BE2C (cell line): ENCODE measurements around the gene FAM53B.

Experiments
- DNase-seq: peaks from one replicate; pipeline ENCODE4 v3.0.0-alpha.2; 2020
- H3K27me3 ChIP-seq: fragments of 250-450 bp; sonication (Bioruptor Pico); 2 replicates; pipeline ENCODE4 v1.5.1; 2020; ENCODE audit warnings: mild to moderate bottlenecking
- H3K36me3 ChIP-seq: fragments of 250-450 bp; sonication (Bioruptor Pico); 2 replicates; pipeline ENCODE4 v1.5.1; 2020; ENCODE audit warnings: mild to moderate bottlenecking
- H3K4me1 ChIP-seq: fragments of 250-450 bp; sonication (Bioruptor Pico); 2 replicates; pipeline ENCODE4 v1.5.1; 2020
- H3K4me3 ChIP-seq: 2 replicates; pipeline ENCODE4 v1.5.1; 2011; ENCODE audit warnings: low read depth, low read length
- H3K9me3 ChIP-seq: fragments of 250-450 bp; sonication (Bioruptor Pico); 2 replicates; pipeline ENCODE4 v1.5.1; 2020
- CTCF ChIP-seq: IDR thresholded peaks from 2 replicates; pipeline ENCODE4 v1.5.1; 2012; ENCODE audit warnings: mild to moderate bottlenecking, low read depth, low read length

FAM53B gene

DNA sequence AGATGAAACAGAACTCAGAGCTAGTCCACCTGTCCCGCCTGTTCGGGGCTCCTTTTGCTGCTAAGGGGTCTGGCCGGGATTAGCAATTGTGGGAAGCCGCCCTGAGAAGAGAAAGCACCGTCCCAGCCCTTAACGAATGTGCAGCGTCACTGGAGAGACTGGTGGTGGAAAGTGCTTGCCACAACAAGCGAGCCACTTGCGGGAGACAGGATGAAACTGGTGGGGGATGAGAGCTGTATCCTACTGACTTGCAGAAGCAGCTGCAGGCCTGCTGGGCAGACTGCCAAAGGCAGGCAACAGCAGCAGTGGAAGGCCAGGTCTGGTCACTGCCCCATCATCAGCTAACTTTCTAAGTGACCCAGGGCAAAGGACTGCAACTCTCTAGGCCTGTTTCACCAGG, 95.4 kb downstream of the FAM53B start:
- TF ChIP-seq CTCF = no peak
- no peaks in the 10 kb centered on the region for H3K36me3 ChIP-seq

DNA sequence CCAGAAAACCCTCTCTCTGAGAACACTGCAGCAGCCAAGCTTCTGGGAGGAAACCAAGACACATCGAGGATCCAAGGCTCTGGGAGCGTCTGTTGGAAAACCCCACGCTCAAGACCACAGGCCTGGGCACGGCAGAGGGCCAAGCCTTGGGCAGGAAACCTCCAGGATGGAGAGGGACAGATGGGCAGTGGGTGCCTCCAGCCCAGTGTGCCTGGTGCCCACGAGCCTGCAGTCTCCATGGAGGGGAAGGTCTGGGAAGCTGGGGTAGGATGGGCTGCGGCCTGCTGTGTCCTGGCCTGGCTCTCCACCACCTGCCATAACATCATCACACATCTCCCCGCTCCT, 96.1 kb downstream of the FAM53B start:
- TF ChIP-seq CTCF = no peak
- H3K4me1 ChIP-seq = peaks cover 46% of the 10 kb centered on the region
- no peaks in the 10 kb centered on the region for H3K9me3 ChIP-seq
- no peaks in the 10 kb centered on the region for H3K27me3 ChIP-seq
- H3K4me3 ChIP-seq = no peak overlapping the region
- no peaks in the 10 kb centered on the region for H3K36me3 ChIP-seq
- no peak for DNase-seq

More for the DNA sequence above, 95.4 kb downstream of the FAM53B start:
- Histone ChIP-seq H3K4me3 (no peak overlapping the region), H3K27me3 (no peaks in the 10 kb centered on the region), H3K9me3 (no peaks in the 10 kb centered on the region), H3K4me1 (peaks cover 51% of the 10 kb centered on the region)
- DNase-seq = peak; percentile 93

DNA sequence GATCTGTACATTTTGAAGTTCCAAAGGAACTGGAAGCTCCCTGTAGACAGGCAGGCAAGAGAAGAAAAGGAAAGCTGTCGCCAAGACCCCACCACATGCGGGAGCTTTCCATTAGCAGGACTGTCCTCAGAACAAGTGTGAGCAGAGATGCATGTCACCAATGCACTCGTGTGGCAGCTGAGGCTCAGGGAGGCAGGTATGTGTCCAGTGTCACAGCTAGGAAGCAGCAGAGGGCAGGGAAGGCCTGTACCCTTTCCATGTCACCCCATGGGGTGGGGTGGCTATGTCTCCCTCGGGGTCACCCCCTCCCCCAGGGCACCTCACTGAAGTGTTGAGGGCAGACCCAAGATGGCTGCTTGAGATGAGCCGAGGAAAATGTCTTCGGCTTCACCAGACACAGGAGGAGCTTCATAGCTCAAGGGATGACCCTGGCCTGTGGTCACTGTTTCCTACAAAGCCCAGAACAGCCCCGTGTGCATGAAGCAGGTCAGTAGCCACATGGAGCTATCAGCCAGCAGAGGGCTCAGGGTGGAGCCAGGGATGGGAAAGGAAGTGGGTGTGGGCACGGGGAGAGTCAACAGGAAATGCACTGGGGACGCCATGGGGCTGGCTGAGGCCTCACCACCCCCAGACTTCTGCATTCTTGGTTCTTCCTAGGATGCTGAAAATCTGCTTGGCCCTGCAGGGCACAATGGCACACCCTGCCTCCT, 96.6 kb downstream of the FAM53B start:
- Histone ChIP-seq H3K4me3 (no peak overlapping the region), H3K4me1 (peaks cover 46% of the 10 kb centered on the region), H3K27me3 (no peaks in the 10 kb centered on the region), H3K9me3 (no peaks in the 10 kb centered on the region), H3K36me3 (no peaks in the 10 kb centered on the region)
- DNase-seq = peak; percentile 41
- peak; percentile 27 for TF ChIP-seq CTCF

- H3K4me1 ChIP-seq = peaks cover 50% of the 10 kb centered on the region
These were observed 97.5 kb downstream of the FAM53B start for GRCh38 chr10:124646483-124647352.

DNA sequence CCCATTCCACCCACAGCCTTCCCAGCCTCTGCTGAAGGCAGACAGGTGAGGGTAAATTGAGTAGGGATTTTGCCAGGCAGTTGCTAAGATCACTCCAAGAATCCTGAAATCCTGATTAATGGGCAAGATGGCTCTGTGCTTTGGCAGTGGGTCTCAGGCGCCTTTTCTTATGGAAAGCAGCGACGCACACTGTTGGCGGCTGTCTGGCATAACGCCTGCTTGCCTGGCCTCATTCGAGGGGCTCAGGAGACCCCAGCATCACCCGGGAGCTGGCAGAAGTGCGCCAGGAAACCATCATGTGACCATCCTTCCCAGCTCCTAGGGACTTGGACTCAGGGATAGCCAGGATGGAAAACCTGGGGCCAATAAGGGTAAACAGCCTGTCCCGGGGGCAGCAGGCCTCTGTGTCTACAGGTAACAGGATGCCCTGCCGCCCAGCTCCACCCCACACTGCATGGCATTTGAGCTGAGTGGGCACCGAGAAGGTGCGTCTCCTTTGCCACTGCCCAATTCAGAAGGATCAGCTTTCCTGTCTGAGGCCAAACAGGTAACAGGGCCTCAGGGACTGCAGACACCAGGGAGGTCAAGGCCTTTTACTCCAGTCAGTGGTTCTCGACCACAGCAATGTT, 98.6 kb downstream of the FAM53B start:
- H3K4me3 ChIP-seq = no peak overlapping the region
- no peak for TF ChIP-seq CTCF
- H3K9me3 ChIP-seq = no peaks in the 10 kb centered on the region
- H3K27me3 ChIP-seq = no peaks in the 10 kb centered on the region
- H3K4me1 ChIP-seq = peaks cover 59% of the 10 kb centered on the region
- DNase-seq = no peak
- H3K36me3 ChIP-seq = no peaks in the 10 kb centered on the region

More at GRCh38 chr10:124646483-124647352, 97.5 kb downstream of the FAM53B start:
- DNase-seq = peak; percentile 81
- H3K9me3 ChIP-seq = no peaks in the 10 kb centered on the region
- TF ChIP-seq CTCF = no peak
- no peaks in the 10 kb centered on the region for H3K27me3 ChIP-seq
- H3K4me3 ChIP-seq = no peak overlapping the region
- no peaks in the 10 kb centered on the region for H3K36me3 ChIP-seq
